GM12865 (cell line): ENCODE data around the gene SPECC1.

Experiments
- DNase-seq: peaks from one replicate; pipeline ENCODE4 v3.0.0; 2010; ENCODE audit warnings: low read depth
- H3K4me3 ChIP-seq: 2 replicates; pipeline ENCODE4 v1.5.1; 2011; ENCODE audit warnings: mild to moderate bottlenecking, low read depth, low read length, control low read depth
- CTCF ChIP-seq: IDR thresholded peaks from 2 replicates; pipeline ENCODE4 v1.5.1; 2011; ENCODE audit warnings: low read length, control low read depth, low read depth, inconsistent platforms; ENCODE audit not compliant: insufficient read depth; ENCODE audit errors: missing control alignments

Gene SPECC1

GRCh38 chr17:20111538-20111937, 102.4 kb downstream of the SPECC1 start:
- no peak for TF ChIP-seq CTCF
- no peak overlapping the region for H3K4me3 ChIP-seq
- no peak for DNase-seq

- no peak for TF ChIP-seq CTCF
- no peak for DNase-seq
- no peak overlapping the region for H3K4me3 ChIP-seq
Observed at GRCh38 chr17:20114466-20114865, 105.3 kb downstream of the SPECC1 start.

GRCh38 chr17:20116683-20117309, 107.6 kb downstream of the SPECC1 start:
- DNase-seq = peak; percentile 72
- peak; percentile 62 for TF ChIP-seq CTCF

GRCh38 chr17:20118280-20118679, 109.1 kb downstream of the SPECC1 start:
- no peak overlapping the region for H3K4me3 ChIP-seq
- no peak for DNase-seq
- no peak for TF ChIP-seq CTCF

More at GRCh38 chr17:20116683-20117309, 107.6 kb downstream of the SPECC1 start:
- H3K4me3 ChIP-seq = no peak overlapping the region

GRCh38 chr17:20120836-20121235, 111.7 kb downstream of the SPECC1 start:
- no peak for TF ChIP-seq CTCF
- DNase-seq = no peak
- H3K4me3 ChIP-seq = no peak overlapping the region

GRCh38 chr17:20121359-20122253, 112.4 kb downstream of the SPECC1 start:
- TF ChIP-seq CTCF = peak; percentile 88
- H3K4me3 ChIP-seq = no peak overlapping the region
- peak; percentile 79 for DNase-seq
